ENCODE measurements around the gene SCARF1.

SCARF1 gene

GRCh38 chr17:1597861-1598342 lies 47.6 kb downstream of the SCARF1 start:
- peak; percentile 49 for DNase-seq (ENCODE audit: low spot score)

GRCh38 chr17:1593630-1593931 lies 52.0 kb downstream of the SCARF1 start:
- no peak for DNase-seq (ENCODE audit: low spot score)

- DNase-seq (ENCODE audit: low spot score): peak; percentile 54
These were observed 52.5 kb downstream of the SCARF1 start for GRCh38 chr17:1592751-1593629.

GRCh38 chr17:1591474-1592090 lies 54.0 kb downstream of the SCARF1 start:
- DNase-seq (ENCODE audit: low spot score): no peak

- DNase-seq (ENCODE audit: low spot score): no peak
These were observed 54.6 kb downstream of the SCARF1 start for GRCh38 chr17:1590747-1591473.

- peak; percentile 81 for DNase-seq (ENCODE audit: low spot score)
These were observed 55.3 kb downstream of the SCARF1 start for GRCh38 chr17:1590029-1590746.

GRCh38 chr17:1588821-1589585 lies 56.5 kb downstream of the SCARF1 start:
- no peak for DNase-seq (ENCODE audit: low spot score)

GRCh38 chr17:1584167-1584566 lies 61.4 kb downstream of the SCARF1 start:
- DNase-seq (ENCODE audit: low spot score): no peak
